Measurements from ENCODE around the gene AKAP1. TPM values are rescaled to one million over a fixed set of nuclear protein-coding genes. Genes with fewer than 3 reads are reported as not detected.

Gene AKAP1
- polyA plus RNA-seq, 1 donor (not counting 4 experiments of a cell fraction or from before 2014, with no cell fraction given): 24.1 TPM

DNA sequence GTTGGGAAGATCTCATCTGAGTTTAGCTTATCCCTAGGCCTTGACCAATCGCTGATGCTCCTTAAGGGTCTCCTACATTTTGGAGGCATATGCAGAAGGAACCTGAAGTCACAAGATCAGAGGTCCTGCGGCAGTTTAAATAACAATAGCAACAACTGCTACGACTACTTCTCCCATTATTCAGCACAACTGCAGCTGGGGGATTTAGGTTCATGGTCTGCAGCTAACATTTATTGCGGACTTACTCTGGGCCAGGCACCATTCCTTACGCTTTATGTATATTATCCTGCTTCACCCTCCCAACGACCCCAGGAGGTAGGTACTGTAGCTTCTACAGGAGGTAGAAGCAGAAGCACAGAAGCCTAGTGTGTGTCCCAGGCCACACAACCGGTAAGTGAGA is 59.5 kb downstream of the AKAP1 start:
- no peak overlapping the region for H3K9ac ChIP-seq (ENCODE audit: control insufficient read depth, extremely low read depth, insufficient read depth, low read length)
- FAIRE-seq: no peak
- H3K27me3 ChIP-seq (ENCODE audit: control insufficient read depth, extremely low read depth, insufficient read depth, low read length): no peaks in the 10 kb centered on the region

GRCh38 chr17:57145347-57145746 is 60.3 kb downstream of the AKAP1 start:
- no peak overlapping the region for H2AFZ ChIP-seq (ENCODE audit: control insufficient read depth, low read length)
- no peak overlapping the region for H3K27ac ChIP-seq (ENCODE audit: control insufficient read depth, insufficient read depth, low read length)
- FAIRE-seq (no peak), DNase-seq (ENCODE audit: low read depth, low spot score) (no peak)
- H3K27me3 ChIP-seq (ENCODE audit: control insufficient read depth, extremely low read depth, insufficient read depth, low read length): no peaks in the 10 kb centered on the region
- no peak overlapping the region for H3K4me3 ChIP-seq (ENCODE audit: control insufficient read depth in 2 of 3, extremely low read depth in 1 of 3, insufficient read depth in 2 of 3, low read depth in 1 of 3, low read length in 3 of 3)
- no peaks in the 10 kb centered on the region for H3K79me2 ChIP-seq (ENCODE audit: control insufficient read depth, insufficient read depth, low read length)
- H3K4me1 ChIP-seq (ENCODE audit: control insufficient read depth, extremely low read depth, insufficient read depth, low read length): no peaks in the 10 kb centered on the region
- H3K4me2 ChIP-seq (ENCODE audit: control insufficient read depth, extremely low read depth, insufficient read depth, low read depth, low read length): no peak overlapping the region
- TF ChIP-seq, protein P1, sequence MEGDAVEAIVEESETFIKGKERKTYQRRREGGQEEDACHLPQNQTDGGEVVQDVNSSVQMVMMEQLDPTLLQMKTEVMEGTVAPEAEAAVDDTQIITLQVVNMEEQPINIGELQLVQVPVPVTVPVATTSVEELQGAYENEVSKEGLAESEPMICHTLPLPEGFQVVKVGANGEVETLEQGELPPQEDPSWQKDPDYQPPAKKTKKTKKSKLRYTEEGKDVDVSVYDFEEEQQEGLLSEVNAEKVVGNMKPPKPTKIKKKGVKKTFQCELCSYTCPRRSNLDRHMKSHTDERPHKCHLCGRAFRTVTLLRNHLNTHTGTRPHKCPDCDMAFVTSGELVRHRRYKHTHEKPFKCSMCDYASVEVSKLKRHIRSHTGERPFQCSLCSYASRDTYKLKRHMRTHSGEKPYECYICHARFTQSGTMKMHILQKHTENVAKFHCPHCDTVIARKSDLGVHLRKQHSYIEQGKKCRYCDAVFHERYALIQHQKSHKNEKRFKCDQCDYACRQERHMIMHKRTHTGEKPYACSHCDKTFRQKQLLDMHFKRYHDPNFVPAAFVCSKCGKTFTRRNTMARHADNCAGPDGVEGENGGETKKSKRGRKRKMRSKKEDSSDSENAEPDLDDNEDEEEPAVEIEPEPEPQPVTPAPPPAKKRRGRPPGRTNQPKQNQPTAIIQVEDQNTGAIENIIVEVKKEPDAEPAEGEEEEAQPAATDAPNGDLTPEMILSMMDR (optimal IDR thresholded peaks at IDR 0.05 in 1 of 3, IDR thresholded peaks at IDR 0.05 in 1 of 3, conservative IDR thresholded peaks at IDR 0.05 in 1 of 3; ENCODE audit: extremely low read depth in 1 of 3, insufficient read depth in 2 of 3, low read length in 3 of 3): no peak
- TF ChIP-seq EZH2 (IDR thresholded peaks at IDR 0.05; ENCODE audit: low read length): no peak
- no peak overlapping the region for H3K9ac ChIP-seq (ENCODE audit: control insufficient read depth, extremely low read depth, insufficient read depth, low read length)
- no peaks in the 10 kb centered on the region for H3K9me1 ChIP-seq (ENCODE audit: control insufficient read depth, extremely low read depth, insufficient read depth, low read length)
- no peaks in the 10 kb centered on the region for H3K9me3 ChIP-seq (ENCODE audit: control insufficient read depth, low read depth, low read length)
- H4K20me1 ChIP-seq (ENCODE audit: control insufficient read depth, extremely low read depth, insufficient read depth, low read length): no peaks in the 10 kb centered on the region
- no peaks in the 10 kb centered on the region for H3K36me3 ChIP-seq (ENCODE audit: control insufficient read depth in 2 of 2, extremely low read depth in 1 of 2, insufficient read depth in 2 of 2, low read length in 2 of 2)
- dilution Hi-C loops (cut with MboI; ENCODE audit: extremely low pct_ligation_motif_present, low sequenced_read_pairs): no loop called here

More for the DNA sequence above, 59.5 kb downstream of the AKAP1 start:
- no peak overlapping the region for H3K4me2 ChIP-seq (ENCODE audit: control insufficient read depth, extremely low read depth, insufficient read depth, low read depth, low read length)
- no peak for DNase-seq (ENCODE audit: low read depth, low spot score)
- no peak overlapping the region for H3K27ac ChIP-seq (ENCODE audit: control insufficient read depth, insufficient read depth, low read length)
- no peak overlapping the region for H3K4me3 ChIP-seq (ENCODE audit: control insufficient read depth in 2 of 3, extremely low read depth in 1 of 3, insufficient read depth in 2 of 3, low read depth in 1 of 3, low read length in 3 of 3)
- TF ChIP-seq EZH2 (IDR thresholded peaks at IDR 0.05; ENCODE audit: low read length): no peak
- TF ChIP-seq, protein P1 (optimal IDR thresholded peaks at IDR 0.05 in 1 of 3, IDR thresholded peaks at IDR 0.05 in 1 of 3, conservative IDR thresholded peaks at IDR 0.05 in 1 of 3; ENCODE audit: extremely low read depth in 1 of 3, insufficient read depth in 2 of 3, low read length in 3 of 3): no peak
- no peaks in the 10 kb centered on the region for H3K9me3 ChIP-seq (ENCODE audit: control insufficient read depth, low read depth, low read length)
- H4K20me1 ChIP-seq (ENCODE audit: control insufficient read depth, extremely low read depth, insufficient read depth, low read length): no peaks in the 10 kb centered on the region
- dilution Hi-C loops (cut with MboI; ENCODE audit: extremely low pct_ligation_motif_present, low sequenced_read_pairs): no loop called here
- H3K36me3 ChIP-seq (ENCODE audit: control insufficient read depth in 2 of 2, extremely low read depth in 1 of 2, insufficient read depth in 2 of 2, low read length in 2 of 2): no peaks in the 10 kb centered on the region
- H3K4me1 ChIP-seq (ENCODE audit: control insufficient read depth, extremely low read depth, insufficient read depth, low read length): no peaks in the 10 kb centered on the region
- no peaks in the 10 kb centered on the region for H3K9me1 ChIP-seq (ENCODE audit: control insufficient read depth, extremely low read depth, insufficient read depth, low read length)
- H2AFZ ChIP-seq (ENCODE audit: control insufficient read depth, low read length): no peak overlapping the region
- no peaks in the 10 kb centered on the region for H3K79me2 ChIP-seq (ENCODE audit: control insufficient read depth, insufficient read depth, low read length)
